ENCODE data around the gene ACACB.

GRCh38 chr12:109193896-109194295 is 77.5 kb downstream of the ACACB start:
- TF ChIP-seq CTCF (IDR thresholded peaks at IDR 0.05) (no peak), POLR2A (IDR thresholded peaks at IDR 0.05) (no peak), EP300 (IDR thresholded peaks at IDR 0.05; ENCODE audit: low read depth) (no peak)
